BLaER1 treated with 17β-estradiol and CSF1 and Interleukin-3, amounts not matched to agents 10 nM and 100 nM (cell line): ENCODE measurements around the gene PI4KA.

Experiments used
- H3K27ac ChIP-seq, 11 experiments: shearing (Covaris generic); formaldehyde crosslinking; 2 replicates each; pipeline ENCODE4 v1.8.1; 2022
- H3K27me3 ChIP-seq, 11 experiments: shearing (Covaris generic); formaldehyde crosslinking; 2 replicates each; pipeline ENCODE4 v1.8.1; 2022
- H3K36me3 ChIP-seq, 11 experiments: shearing (Covaris generic); formaldehyde crosslinking; 2 replicates each; pipeline ENCODE4 v1.8.1; 2022
- H3K4me1 ChIP-seq, 10 experiments: shearing (Covaris generic); formaldehyde crosslinking; 2 replicates each; pipeline ENCODE4 v1.8.1; 2022
- H3K4me2 ChIP-seq, 11 experiments: shearing (Covaris generic); formaldehyde crosslinking; 2 replicates each; pipeline ENCODE4 v1.8.1; 2022
- H3K4me3 ChIP-seq, 10 experiments: shearing (Covaris generic); formaldehyde crosslinking; 2 replicates each; pipeline ENCODE4 v1.8.1; 2022
- H3K9ac ChIP-seq, 11 experiments: shearing (Covaris generic); formaldehyde crosslinking; 2 replicates each; pipeline ENCODE4 v1.8.1; 2022
- H3K9me3 ChIP-seq, 11 experiments: shearing (Covaris generic); formaldehyde crosslinking; replicated peaks in 1 of 11; 2 replicates each; pipeline ENCODE4 v1.8.1; 2022
- H4K20me1 ChIP-seq, 11 experiments: shearing (Covaris generic); formaldehyde crosslinking; 2 replicates each; pipeline ENCODE4 v1.8.1; 2022
- Cebpa-rat ChIP-seq, 11 experiments: shearing (Covaris generic); IDR thresholded peaks; 2 replicates each; pipeline ENCODE4 v1.8.1; 2022

The PI4KA gene

GRCh38 chr22:20816559-20816958 is 42.1 kb downstream of the PI4KA start:
- peaks cover 97 to 100% (median 100%) of the 10 kb centered on the region in 11 experiments for H3K36me3 ChIP-seq
- no peak overlapping the region for H3K27ac ChIP-seq
- H3K9ac ChIP-seq: no peak overlapping the region
- H3K9me3 ChIP-seq: no peaks in the 10 kb centered on the region
- H3K4me2 ChIP-seq: no peak overlapping the region
- peaks cover 0 to 8% (median 0%) of the 10 kb centered on the region in 10 experiments; a peak in 2 of 20 replicates for H3K4me1 ChIP-seq
- no peak overlapping the region for H3K4me3 ChIP-seq
- no peak for TF ChIP-seq Cebpa-rat (IDR thresholded peaks at IDR 0.05)
- H3K27me3 ChIP-seq: no peaks in the 10 kb centered on the region
- peaks cover 0 to 14% (median 0%) of the 10 kb centered on the region in 11 experiments; a peak in 3 of 22 replicates for H4K20me1 ChIP-seq

- Histone ChIP-seq H3K27me3 (no peaks in the 10 kb centered on the region), H3K4me1 (peaks cover 0 to 16% (median 8%) of the 10 kb centered on the region in 10 experiments; a peak in 16 of 20 replicates), H3K27ac (no peak overlapping the region), H3K4me2 (no peak overlapping the region), H3K4me3 (no peak overlapping the region), H3K36me3 (peaks cover 97 to 100% (median 100%) of the 10 kb centered on the region in 11 experiments), H4K20me1 (peaks cover 0 to 19% (median 0%) of the 10 kb centered on the region in 11 experiments; a peak in 3 of 22 replicates), H3K9ac (no peak overlapping the region), H3K9me3 (no peaks in the 10 kb centered on the region)
- no peak for TF ChIP-seq Cebpa-rat (IDR thresholded peaks at IDR 0.05)
These were observed 43.0 kb downstream of the PI4KA start for GRCh38 chr22:20815477-20816050.

- peaks cover 7 to 28% (median 21%) of the 10 kb centered on the region in 10 experiments for H3K4me1 ChIP-seq
- peak overlapping the region in 2 of 11 experiments; percentile 10 to 31; a peak in 1 of 22 replicates for H3K4me2 ChIP-seq
- peaks cover 0 to 15% (median 4%) of the 10 kb centered on the region in 11 experiments; a peak in 9 of 22 replicates for H4K20me1 ChIP-seq
- H3K27ac ChIP-seq: no peak overlapping the region
- no peaks in the 10 kb centered on the region for H3K27me3 ChIP-seq
- TF ChIP-seq Cebpa-rat (IDR thresholded peaks at IDR 0.05): no peak
- H3K4me3 ChIP-seq: no peak overlapping the region
- H3K9me3 ChIP-seq: no peaks in the 10 kb centered on the region
- no peak overlapping the region for H3K9ac ChIP-seq
- peaks cover 93 to 100% (median 98%) of the 10 kb centered on the region in 11 experiments for H3K36me3 ChIP-seq
These were observed 44.3 kb downstream of the PI4KA start for GRCh38 chr22:20814221-20814808.

- no peaks in the 10 kb centered on the region for H3K9me3 ChIP-seq
- no peaks in the 10 kb centered on the region for H3K27me3 ChIP-seq
- no peak overlapping the region for H3K4me3 ChIP-seq
- no peak for TF ChIP-seq Cebpa-rat (IDR thresholded peaks at IDR 0.05)
- H3K27ac ChIP-seq: no peak overlapping the region
- H3K4me2 ChIP-seq: no peak overlapping the region
- H4K20me1 ChIP-seq: peaks cover 0 to 27% (median 14%) of the 10 kb centered on the region in 11 experiments; a peak in 13 of 22 replicates
- peaks cover 81 to 99% (median 87%) of the 10 kb centered on the region in 11 experiments for H3K36me3 ChIP-seq
- no peak overlapping the region for H3K9ac ChIP-seq
- H3K4me1 ChIP-seq: peaks cover 16 to 41% (median 34%) of the 10 kb centered on the region in 10 experiments
These were observed 45.6 kb downstream of the PI4KA start for GRCh38 chr22:20813056-20813455.

- Histone ChIP-seq H3K4me2 (no peak overlapping the region), H3K4me1 (peaks cover 16 to 50% (median 43%) of the 10 kb centered on the region in 10 experiments), H3K4me3 (no peak overlapping the region), H3K9me3 (no peaks in the 10 kb centered on the region), H3K27ac (no peak overlapping the region), H4K20me1 (peaks cover 0 to 37% (median 15%) of the 10 kb centered on the region in 11 experiments; a peak in 13 of 22 replicates), H3K9ac (no peak overlapping the region), H3K36me3 (peaks cover 72 to 99% (median 87%) of the 10 kb centered on the region in 11 experiments), H3K27me3 (no peaks in the 10 kb centered on the region)
- no peak for TF ChIP-seq Cebpa-rat (IDR thresholded peaks at IDR 0.05)
These were observed 46.5 kb downstream of the PI4KA start for GRCh38 chr22:20811971-20812660.

- Histone ChIP-seq H3K27me3 (no peaks in the 10 kb centered on the region), H3K9me3 (no peaks in the 10 kb centered on the region), H4K20me1 (peaks cover 0 to 39% (median 15%) of the 10 kb centered on the region in 11 experiments; a peak in 13 of 22 replicates), H3K4me2 (peak overlapping the region in 7 of 11 experiments; percentile 75 to 91 (median 80); a peak in 10 of 22 replicates), H3K36me3 (peaks cover 72 to 99% (median 87%) of the 10 kb centered on the region in 11 experiments), H3K27ac (peak overlapping the region in 3 of 11 experiments; percentile 5 to 81 (median 77); a peak in 3 of 22 replicates), H3K4me3 (no peak overlapping the region), H3K9ac (no peak overlapping the region), H3K4me1 (peaks cover 16 to 58% (median 44%) of the 10 kb centered on the region in 10 experiments)
- no peak for TF ChIP-seq Cebpa-rat (IDR thresholded peaks at IDR 0.05)
These were observed 47.4 kb downstream of the PI4KA start for GRCh38 chr22:20811171-20811570.

GRCh38 chr22:20810645-20811044 is 48.0 kb downstream of the PI4KA start:
- H3K9ac ChIP-seq: no peak overlapping the region
- H3K4me2 ChIP-seq: peak overlapping the region in 9 of 11 experiments; percentile 75 to 91 (median 81); a peak in 16 of 22 replicates
- no peaks in the 10 kb centered on the region for H3K27me3 ChIP-seq
- TF ChIP-seq Cebpa-rat (IDR thresholded peaks at IDR 0.05): no peak
- peak overlapping the region in 4 of 11 experiments; percentile 1 to 81 (median 41); a peak in 5 of 22 replicates for H3K27ac ChIP-seq
- peaks cover 0 to 42% (median 15%) of the 10 kb centered on the region in 11 experiments; a peak in 13 of 22 replicates for H4K20me1 ChIP-seq
- H3K9me3 ChIP-seq: no peaks in the 10 kb centered on the region
- H3K4me3 ChIP-seq: no peak overlapping the region
- peaks cover 72 to 99% (median 87%) of the 10 kb centered on the region in 11 experiments for H3K36me3 ChIP-seq
- H3K4me1 ChIP-seq: peaks cover 16 to 63% (median 44%) of the 10 kb centered on the region in 10 experiments

- no peaks in the 10 kb centered on the region for H3K27me3 ChIP-seq
- H3K27ac ChIP-seq: peak overlapping the region in 9 of 11 experiments; percentile 35 to 81 (median 70); a peak in 17 of 22 replicates
- no peaks in the 10 kb centered on the region for H3K9me3 ChIP-seq
- H4K20me1 ChIP-seq: peaks cover 0 to 50% (median 15%) of the 10 kb centered on the region in 11 experiments; a peak in 14 of 22 replicates
- H3K36me3 ChIP-seq: peaks cover 72 to 99% (median 86%) of the 10 kb centered on the region in 11 experiments
- H3K4me1 ChIP-seq: peaks cover 16 to 63% (median 44%) of the 10 kb centered on the region in 10 experiments
- no peak for TF ChIP-seq Cebpa-rat (IDR thresholded peaks at IDR 0.05)
- H3K9ac ChIP-seq: peak overlapping the region in 7 of 11 experiments; percentile 7 to 68 (median 52); a peak in 13 of 22 replicates
- peak overlapping the region in 1 of 10 experiments; percentile 11; a peak in 2 of 20 replicates for H3K4me3 ChIP-seq
- H3K4me2 ChIP-seq: peak overlapping the region; percentile 48 to 91 (median 80); a peak in 21 of 22 replicates
These were observed 48.9 kb downstream of the PI4KA start for GRCh38 chr22:20809538-20810185.
